HL-60/S4 treated with retinoic acid at 250 ng/mL for 4 days and 3 days (cell line): ENCODE measurements around the gene ARHGEF7.

Experiments used
- in situ Hi-C: fragments of 300-500 bp; cut with MboI; formaldehyde crosslinking; loops from 2 replicates; pipeline ENCODE4 v1.7.0; 2022; ENCODE audit warnings: low sequenced_read_pairs

The ARHGEF7 gene

DNA sequence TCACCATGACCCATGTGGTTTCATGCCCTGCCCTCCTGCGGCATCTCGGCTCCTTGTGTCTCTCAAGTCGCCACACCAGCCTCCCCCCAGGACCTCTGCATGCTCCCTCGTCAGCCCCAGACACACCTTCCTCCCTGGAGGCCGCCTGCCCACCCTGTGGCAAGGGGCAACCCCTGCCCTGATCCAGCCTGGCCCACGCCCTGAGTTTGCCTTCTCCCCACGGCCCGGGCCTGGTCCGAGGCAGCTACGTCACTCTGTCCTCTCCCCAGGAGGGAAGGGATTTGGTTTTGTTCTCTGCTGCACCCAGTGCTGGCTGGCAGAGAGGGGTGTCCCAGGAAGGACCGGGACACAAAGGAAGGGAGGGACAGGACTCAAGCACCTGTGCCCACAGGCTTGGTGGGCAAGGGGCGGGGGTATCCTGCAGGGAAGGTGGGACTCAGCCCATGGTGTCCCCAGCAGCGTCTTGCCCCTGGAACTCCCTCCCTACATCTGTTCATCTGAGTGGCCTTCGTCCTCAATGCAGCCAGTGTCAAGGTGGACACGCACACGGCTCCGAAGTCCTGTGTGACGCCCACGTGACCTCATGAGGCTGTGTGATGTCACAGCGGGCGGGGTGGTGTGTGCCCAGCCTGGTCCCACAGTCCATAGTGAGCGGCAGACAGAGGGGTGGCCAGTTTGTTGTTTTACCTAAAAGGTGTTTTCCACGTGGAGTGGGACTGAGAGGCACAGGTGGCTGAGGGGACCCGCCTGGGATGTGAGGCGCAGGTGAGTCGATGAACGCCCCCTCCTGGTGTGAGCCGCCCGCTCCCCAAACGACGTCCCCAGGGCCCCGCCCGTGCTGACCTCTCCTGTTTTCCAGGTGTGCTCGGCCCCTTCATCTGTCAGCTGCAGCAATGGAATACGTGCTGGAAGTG, 205.1 kb downstream of the ARHGEF7 start, which contains the start of gene TEX29:
TSS of gene TEX29 (plus strand) at position 645 of the 914 bp plus-strand sequence. CDS start at position 894, 249 bp downstream.
- in situ Hi-C loops: no loop called here

DNA sequence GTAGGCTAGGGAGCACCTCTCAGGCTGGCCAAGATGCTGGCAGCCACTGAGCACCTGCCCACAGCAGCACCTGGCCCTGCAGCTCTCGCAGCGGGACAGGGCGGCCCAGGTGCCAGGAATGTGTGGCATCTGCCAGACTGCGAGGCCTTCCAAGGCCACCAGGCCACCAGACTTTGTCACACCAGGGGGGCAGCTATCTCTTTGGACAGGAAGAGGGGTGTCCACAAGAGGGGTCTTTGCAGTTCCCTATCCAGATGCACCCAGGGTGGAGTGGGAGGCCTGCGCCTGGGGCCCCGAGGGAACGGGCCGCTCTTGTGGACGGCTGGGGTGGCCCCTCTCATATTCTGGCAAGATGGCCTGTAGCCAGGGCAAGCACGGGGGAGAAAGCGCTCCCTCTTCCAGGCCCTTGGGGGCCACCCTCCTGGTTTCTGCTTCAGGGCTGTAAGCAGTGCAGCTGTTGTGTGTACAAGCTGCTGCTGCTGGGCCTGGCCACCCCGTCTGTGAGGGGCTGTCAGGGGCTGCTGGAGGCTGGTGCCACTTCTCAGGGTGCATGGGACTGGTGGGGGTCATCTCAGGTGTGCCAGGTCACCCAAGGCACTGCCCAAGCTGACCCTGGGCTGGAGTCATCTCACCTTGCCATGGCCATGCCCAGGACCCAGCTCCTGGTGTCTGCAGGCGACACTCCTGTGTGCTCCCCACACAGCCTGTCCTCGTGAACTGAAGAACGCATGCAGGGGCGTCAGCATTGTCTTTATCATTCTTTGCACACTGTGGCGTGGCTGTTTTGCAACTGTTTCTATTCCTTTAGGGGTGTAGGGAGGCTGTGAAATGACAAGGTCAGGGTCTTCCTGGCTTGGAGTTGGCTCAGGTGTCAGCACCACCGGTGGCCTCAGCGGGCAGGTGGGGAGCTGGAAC, 207.1 kb downstream of the ARHGEF7 start:
- in situ Hi-C loops: no loop called here

DNA sequence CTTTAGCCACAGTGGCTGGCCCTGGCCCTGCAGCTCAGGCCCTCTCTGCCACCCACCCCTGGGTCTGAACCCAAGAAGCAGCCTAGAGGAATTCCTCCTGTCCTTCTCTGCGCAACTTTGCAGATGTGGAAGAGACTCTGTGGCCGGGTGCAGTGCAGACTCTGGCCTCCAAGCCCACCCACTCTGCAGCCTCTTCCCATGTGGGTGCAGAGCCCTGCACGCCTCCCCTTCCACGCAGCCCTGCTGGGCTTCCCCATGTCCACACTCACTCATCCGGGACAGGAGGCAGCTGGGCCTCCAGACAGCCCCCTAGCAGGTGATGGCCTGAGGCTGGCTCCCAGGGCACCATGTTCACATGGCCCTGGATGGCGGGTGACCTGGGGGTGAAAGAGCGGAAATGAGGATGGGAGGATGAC, 207.8 kb downstream of the ARHGEF7 start:
- in situ Hi-C loops: no loop called here

DNA sequence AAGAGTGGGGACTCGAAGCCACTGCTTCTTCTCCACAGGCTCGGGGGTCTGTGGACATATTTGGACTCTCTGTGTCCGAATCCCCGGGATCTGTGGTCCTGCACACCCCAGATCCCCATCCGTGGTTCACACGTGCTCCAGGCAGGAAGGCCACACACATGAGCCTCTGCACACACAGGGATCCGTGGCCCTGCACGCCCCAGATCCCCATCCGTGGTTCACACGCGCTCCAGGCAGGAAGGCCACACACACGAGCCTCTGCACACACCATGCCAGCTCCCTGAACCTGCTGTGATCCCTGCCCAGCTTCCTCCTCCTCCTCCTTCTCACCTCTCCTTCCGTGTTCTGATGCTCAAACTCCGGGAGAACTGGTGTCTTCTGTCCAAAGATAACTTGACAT, 208.4 kb downstream of the ARHGEF7 start:
- in situ Hi-C loops: no loop called here

- in situ Hi-C loops: no loop called here
Measured at GRCh38 chr13:111323950-111324651, 209.0 kb downstream of the ARHGEF7 start.

DNA sequence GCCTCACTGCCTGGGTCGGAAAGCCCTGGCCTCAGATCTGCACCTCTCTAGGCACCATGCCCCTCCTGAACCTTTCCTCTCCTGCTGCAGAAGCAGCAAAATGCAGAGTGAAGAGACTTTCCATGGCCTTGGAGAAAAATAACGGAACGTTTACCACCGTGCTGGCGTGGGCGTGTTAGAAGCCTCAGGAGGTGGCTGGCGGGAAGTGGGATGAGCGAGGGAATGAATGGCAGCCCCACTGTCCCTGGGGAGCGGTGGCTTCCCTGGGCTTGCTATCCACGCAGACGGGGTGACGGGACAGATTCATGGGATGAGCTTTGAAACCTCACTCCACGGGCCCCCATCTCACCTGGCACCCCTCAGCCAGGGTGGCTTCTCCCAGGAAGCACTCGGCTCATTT, 209.6 kb downstream of the ARHGEF7 start:
- in situ Hi-C loops: no loop called here

DNA sequence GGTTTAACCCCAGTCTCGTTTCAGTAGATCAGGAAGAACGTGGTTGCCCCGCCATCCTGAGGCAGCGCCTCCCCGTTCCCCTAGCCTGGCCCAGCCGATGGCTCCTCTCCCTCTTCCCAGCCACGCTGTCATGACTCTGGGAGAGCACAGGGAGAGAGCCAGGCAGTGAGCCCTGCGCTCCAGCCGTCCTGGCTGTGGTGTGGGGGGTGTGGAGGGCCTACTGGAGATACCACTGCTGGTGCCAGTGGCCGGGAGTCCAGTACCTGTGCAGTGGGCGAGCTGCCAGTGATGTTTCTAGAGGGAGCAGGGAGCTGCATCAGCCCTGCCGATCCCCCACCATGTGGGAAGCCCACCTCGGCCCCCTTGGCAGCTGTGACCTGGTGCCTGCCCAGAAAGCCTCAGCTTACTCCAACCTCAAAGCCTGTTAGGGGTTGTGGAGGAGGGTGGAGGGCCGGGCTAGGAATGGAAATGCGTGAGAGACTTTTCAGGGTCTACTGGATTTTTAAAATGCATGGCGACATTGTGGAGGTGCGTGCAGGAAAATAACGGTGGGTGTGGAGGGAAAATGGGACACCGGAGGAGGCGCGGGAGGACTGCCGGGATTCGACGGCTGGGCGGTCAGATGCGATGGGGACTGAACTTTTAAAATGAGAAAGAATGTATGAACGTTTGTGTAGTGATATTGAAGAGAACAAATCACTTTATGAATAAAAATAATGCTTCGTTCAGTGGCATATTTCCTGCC, 210.2 kb downstream of the ARHGEF7 start:
- in situ Hi-C loops: no loop called here

DNA sequence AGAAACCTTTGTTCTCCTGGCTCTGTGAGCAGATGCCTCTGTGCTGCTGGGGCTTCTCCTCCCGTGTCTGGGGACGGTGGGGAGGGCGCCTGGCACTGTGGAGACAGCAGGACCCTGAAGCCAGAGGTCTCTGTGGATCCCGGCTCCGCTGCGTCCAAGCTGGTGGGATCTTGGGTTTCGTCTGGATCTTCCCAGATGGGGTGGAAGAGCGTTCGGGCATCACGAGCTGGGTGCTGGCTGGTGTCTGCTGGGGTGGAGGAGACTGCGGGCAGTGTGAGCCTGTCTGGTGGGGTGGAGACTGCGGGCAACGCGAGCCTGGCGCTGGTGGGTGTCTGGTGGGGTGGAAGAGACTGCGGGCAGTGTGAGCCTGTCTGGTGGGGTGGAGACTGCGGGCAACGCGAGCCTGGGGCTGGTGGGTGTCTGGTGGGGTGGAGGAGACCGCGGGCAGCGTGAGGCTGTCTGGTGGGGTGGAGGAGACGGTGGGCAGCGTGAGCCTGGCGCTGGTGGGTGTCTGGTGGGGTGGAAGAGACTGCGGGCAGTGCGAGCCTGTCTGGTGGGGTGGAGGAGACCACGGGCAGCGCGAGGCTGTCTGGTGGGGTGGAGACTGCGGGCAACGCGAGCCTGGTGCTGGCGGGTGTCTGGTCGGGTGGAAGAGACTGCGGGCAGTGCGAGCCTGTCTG, 211.0 kb downstream of the ARHGEF7 start:
- in situ Hi-C loops: no loop called here

DNA sequence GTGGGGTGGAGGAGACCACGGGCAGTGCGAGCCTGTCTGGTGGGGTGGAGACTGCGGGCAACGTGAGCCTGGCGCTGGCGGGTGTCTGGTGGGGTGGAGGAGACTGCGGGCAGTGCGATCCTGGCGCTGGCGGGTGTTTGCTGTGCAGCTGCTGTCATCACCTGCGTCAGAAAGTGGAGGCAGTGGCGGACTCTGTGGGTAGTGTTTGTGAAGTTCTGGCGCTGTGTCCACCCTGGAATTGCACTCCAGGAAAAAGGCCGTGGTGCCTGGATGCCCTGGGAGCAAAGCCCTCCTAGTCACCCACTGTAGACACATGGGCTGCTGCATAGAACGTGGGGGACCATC, 211.5 kb downstream of the ARHGEF7 start:
- in situ Hi-C loops: no loop called here

- in situ Hi-C loops: no loop called here
Measured at GRCh38 chr13:111326981-111327642, 212.0 kb downstream of the ARHGEF7 start.

DNA sequence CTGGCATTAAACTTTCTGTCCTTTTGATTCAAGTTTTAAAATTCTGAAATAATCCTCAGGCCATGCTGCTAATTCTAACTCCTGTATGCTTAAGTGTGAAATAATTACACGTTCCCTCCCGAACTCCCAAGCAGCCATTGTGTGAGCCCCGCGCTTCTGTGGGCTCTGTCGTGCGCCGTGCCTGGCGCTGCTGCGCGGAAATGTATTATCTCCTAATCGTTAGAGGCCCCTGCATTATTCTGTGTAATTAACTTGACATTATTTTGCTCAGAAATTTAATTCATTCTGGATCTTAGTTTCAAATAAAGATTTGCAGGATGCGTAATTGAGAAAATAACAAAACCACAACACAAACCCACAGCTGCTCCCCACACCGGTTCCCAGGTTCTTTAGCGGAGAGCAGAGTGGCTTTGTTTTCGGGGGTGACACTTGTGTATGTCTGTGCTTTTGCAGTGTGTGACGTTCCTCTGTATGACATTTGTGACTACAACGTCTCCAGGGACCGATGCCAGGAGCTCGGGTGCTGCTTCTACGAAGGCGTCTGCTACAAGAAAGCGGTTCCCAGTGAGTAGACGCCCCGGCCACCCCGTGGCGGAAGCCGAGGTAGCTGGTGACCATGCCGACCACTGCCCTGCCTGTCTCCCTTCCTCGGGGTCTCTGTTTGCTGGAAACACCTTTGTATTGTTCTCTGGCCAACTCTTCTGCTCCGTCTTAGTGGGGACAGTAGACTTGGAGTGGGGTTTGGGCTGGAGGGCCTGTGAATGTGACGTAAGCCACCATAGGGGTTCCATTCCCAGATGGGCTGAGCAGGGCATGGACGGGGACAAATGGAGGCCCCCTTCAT, 212.8 kb downstream of the ARHGEF7 start:
- in situ Hi-C loops: no loop called here

DNA sequence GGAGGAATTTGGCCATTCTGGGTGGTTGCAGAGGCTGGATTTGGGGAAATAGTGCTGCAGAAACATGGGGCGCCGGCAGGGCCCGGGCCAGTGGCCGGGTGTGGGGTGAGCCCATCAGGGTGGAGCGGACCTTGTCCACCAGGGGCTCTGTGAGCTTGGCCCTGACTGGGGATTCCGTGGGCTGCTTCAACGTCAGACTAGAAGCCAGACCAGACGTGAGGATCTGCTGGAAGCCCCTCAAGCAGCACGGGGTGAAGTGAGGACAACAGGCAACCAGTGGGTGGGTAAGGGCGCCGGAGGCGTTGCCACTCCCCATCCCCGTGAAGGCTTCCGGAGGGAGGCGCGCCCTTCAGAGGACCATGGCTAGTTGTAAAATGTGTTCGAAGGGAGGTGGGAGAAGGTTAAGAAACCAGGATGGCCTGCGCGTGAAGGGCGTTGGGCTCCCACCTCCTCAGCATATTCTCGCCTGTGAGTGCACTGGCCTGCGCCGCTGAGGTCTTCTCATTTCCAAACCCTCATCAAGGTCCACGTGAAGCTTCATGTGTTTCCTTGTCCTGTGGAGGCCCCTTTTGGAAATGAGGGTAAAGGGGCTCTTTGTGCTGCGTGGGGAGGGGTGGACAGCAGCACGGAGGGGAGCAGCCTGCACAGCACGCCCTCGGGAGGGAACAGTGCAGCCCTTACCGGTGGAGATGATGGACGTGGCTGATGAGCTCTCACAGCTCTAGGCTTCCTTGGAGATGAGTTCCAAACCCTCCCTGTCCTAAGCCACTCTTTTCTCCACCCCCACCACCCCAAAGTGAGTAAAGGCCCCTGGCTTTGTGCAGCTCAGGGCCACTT, 213.7 kb downstream of the ARHGEF7 start:
- in situ Hi-C loops: no loop called here

GRCh38 chr13:111329641-111330040, 214.5 kb downstream of the ARHGEF7 start:
- in situ Hi-C loops: no loop called here

DNA sequence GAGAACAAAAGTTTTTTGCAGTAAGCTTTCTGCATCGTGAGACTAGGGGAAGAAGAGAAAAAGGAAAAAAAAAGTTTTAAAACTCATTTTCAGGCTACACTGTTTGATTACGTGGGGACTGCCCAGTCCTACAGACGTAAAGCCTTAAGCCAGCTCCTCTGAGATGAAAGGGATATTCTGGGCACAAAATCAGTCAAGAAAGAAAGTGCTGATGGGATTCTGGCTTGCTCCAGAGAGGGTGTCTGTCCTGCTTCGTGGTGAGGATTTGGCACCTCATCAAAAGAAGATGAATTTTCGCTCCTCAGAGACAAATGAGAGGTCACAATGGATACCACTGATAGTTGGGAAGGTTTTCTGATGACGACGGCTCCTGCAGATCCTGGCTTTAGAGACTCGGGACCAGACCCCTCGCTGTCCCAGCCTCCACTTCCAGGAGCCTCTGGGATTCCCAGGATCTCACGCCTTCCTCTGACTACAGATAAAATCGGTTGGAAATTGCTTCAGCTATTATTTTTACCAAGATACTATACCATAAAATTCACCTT, 215.0 kb downstream of the ARHGEF7 start:
- in situ Hi-C loops: no loop called here

GRCh38 chr13:111335298-111335697, 220.2 kb downstream of the ARHGEF7 start:
- in situ Hi-C loops: no loop called here

- in situ Hi-C loops: no loop called here
Measured at GRCh38 chr13:111336666-111337065, 221.6 kb downstream of the ARHGEF7 start.

GRCh38 chr13:111337206-111337605, 222.1 kb downstream of the ARHGEF7 start:
- in situ Hi-C loops: no loop called here
